Thymus (tissue), 11 donors: ENCODE data around the gene RHEB. TPM values are rescaled to one million over a fixed set of nuclear protein-coding genes. Genes with fewer than 3 reads are reported as not detected.

Experiments
- DNase-seq, 9 donors: peaks; one replicate each; pipeline ENCODE4 v3.0.0-alpha.2; 2013; ENCODE audit warnings: low spot score in 9 of 9, low read depth in 6 of 9, missing footprints in 1 of 9
- H3K27ac ChIP-seq, 2 donors: one replicate each; pipeline ENCODE4 v1.5.1; 2013; ENCODE audit warnings: control low read depth in 1 of 2, low read depth in 1 of 2, low read length in 1 of 2, mild to moderate bottlenecking in 1 of 2, moderate library complexity in 1 of 2
- H3K27me3 ChIP-seq, 2 donors: one replicate each; pipeline ENCODE4 v1.5.1; 2013; ENCODE audit warnings: low read length in 1 of 2; ENCODE audit not compliant: control insufficient read depth in 2 of 2, insufficient read depth in 1 of 2
- H3K36me3 ChIP-seq, 2 donors: one replicate each; pipeline ENCODE4 v1.5.1; 2013; ENCODE audit warnings: low read length in 1 of 2, mild to moderate bottlenecking in 1 of 2, moderate library complexity in 1 of 2; ENCODE audit not compliant: control insufficient read depth in 2 of 2, insufficient read depth in 2 of 2
- H3K4me1 ChIP-seq, 2 donors: one replicate each; pipeline ENCODE4 v1.5.1; 2013; ENCODE audit warnings: low read length in 2 of 2; ENCODE audit not compliant: control insufficient read depth in 2 of 2, insufficient read depth in 2 of 2
- H3K4me3 ChIP-seq, 2 donors: one replicate each; pipeline ENCODE4 v1.5.1; 2013; ENCODE audit warnings: low read length in 2 of 2, control low read depth in 1 of 2, mild to moderate bottlenecking in 1 of 2
- H3K9me3 ChIP-seq, 2 donors: one replicate each; pipeline ENCODE4 v1.5.1; 2013; ENCODE audit warnings: low read length in 1 of 2, mild to moderate bottlenecking in 1 of 2; ENCODE audit not compliant: control insufficient read depth in 2 of 2, insufficient read depth in 1 of 2
- WGBS: extraction: QIAGEN DNeasy Blood & Tissue Kit; methylation state at CpG from one replicate; pipeline ENCODE4 v1.1.7; 2013; 5-methylcytosine and 5-hydroxymethylcytosine counted together
- polyA plus RNA-seq: library from polyadenylated mRNA; stranded (reverse); fragments of 200-250 nt; gene quantifications from one replicate; pipeline ENCODE4 v1.2.3, GENCODE V29; 2013
- total RNA-seq: library from RNA; stranded (reverse); fragments of 120-200 nt; gene quantifications from one replicate; pipeline ENCODE4 v1.2.4, GENCODE V29; 2013
- donor health status: healthy.

Gene RHEB
- total and polyA plus RNA-seq, 2 donors, result 90.8 to 115 TPM

GRCh38 chr7:151460474-151460855, 59.2 kb downstream of the RHEB start:
- peaks cover 7 to 25% of the 10 kb centered on the region in 2 donors for H3K9me3 ChIP-seq
- WGBS, result 89% methylated on average over 10 of the region's 10 CpGs
- no peak for DNase-seq
- H3K27me3 ChIP-seq, result peaks cover 0 to 19% of the 10 kb centered on the region in 2 donors
- peaks cover 0 to 12% of the 10 kb centered on the region in 2 donors for H3K4me1 ChIP-seq
- H3K27ac ChIP-seq, result no peak overlapping the region
- no peak overlapping the region for H3K4me3 ChIP-seq
- peaks cover 15 to 17% of the 10 kb centered on the region in 2 donors for H3K36me3 ChIP-seq

- no peak for DNase-seq
- WGBS, result 46% methylated on average over 25 of the region's 25 CpGs
- Histone ChIP-seq H3K36me3 (peaks cover 10 to 11% of the 10 kb centered on the region in 2 donors), H3K27ac (no peak overlapping the region), H3K9me3 (peaks cover 7 to 25% of the 10 kb centered on the region in 2 donors), H3K27me3 (peaks cover 0 to 19% of the 10 kb centered on the region in 2 donors), H3K4me1 (peaks cover 0 to 12% of the 10 kb centered on the region in 2 donors), H3K4me3 (no peak overlapping the region)
Observed at GRCh38 chr7:151459726-151460473, 59.8 kb downstream of the RHEB start.

GRCh38 chr7:151457534-151457933, 62.2 kb downstream of the RHEB start:
- Histone ChIP-seq H3K9me3 (peaks cover 4 to 11% of the 10 kb centered on the region in 2 donors), H3K4me1 (peaks cover 0 to 12% of the 10 kb centered on the region in 2 donors), H3K36me3 (no peaks in the 10 kb centered on the region), H3K27me3 (peaks cover 0 to 19% of the 10 kb centered on the region in 2 donors), H3K27ac (no peak overlapping the region), H3K4me3 (no peak overlapping the region)
- WGBS, result 98% methylated on average over 6 of the region's 6 CpGs
- no peak for DNase-seq

GRCh38 chr7:151456782-151457181, 62.9 kb downstream of the RHEB start:
- 84% methylated on average over 4 of the region's 4 CpGs for WGBS
- H3K9me3 ChIP-seq, result peaks cover 0 to 4% of the 10 kb centered on the region in 2 donors
- peaks cover 0 to 19% of the 10 kb centered on the region in 2 donors for H3K27me3 ChIP-seq
- H3K4me3 ChIP-seq, result no peak overlapping the region
- H3K27ac ChIP-seq, result no peak overlapping the region
- DNase-seq, result no peak
- peaks cover 0 to 12% of the 10 kb centered on the region in 2 donors for H3K4me1 ChIP-seq
- no peaks in the 10 kb centered on the region for H3K36me3 ChIP-seq

GRCh38 chr7:151456276-151456675, 63.4 kb downstream of the RHEB start:
- no peak overlapping the region for H3K27ac ChIP-seq
- H3K36me3 ChIP-seq, result no peaks in the 10 kb centered on the region
- H3K4me3 ChIP-seq, result no peak overlapping the region
- peaks cover 0 to 19% of the 10 kb centered on the region in 2 donors for H3K27me3 ChIP-seq
- no peak for DNase-seq
- H3K9me3 ChIP-seq, result no peaks in the 10 kb centered on the region
- 94% methylated on average over 5 of the region's 5 CpGs for WGBS
- peaks cover 0 to 12% of the 10 kb centered on the region in 2 donors for H3K4me1 ChIP-seq

- 93% methylated on average over 4 of the region's 4 CpGs for WGBS
- peaks cover 0 to 12% of the 10 kb centered on the region in 2 donors for H3K4me1 ChIP-seq
- H3K36me3 ChIP-seq, result no peaks in the 10 kb centered on the region
- no peak for DNase-seq
- H3K27me3 ChIP-seq, result peaks cover 0 to 20% of the 10 kb centered on the region in 2 donors
- H3K27ac ChIP-seq, result no peak overlapping the region
- no peak overlapping the region for H3K4me3 ChIP-seq
- H3K9me3 ChIP-seq, result no peaks in the 10 kb centered on the region
Observed at GRCh38 chr7:151455690-151456089, 64.0 kb downstream of the RHEB start.

- Histone ChIP-seq H3K9me3 (no peaks in the 10 kb centered on the region), H3K27ac (no peak overlapping the region), H3K36me3 (no peaks in the 10 kb centered on the region), H3K4me1 (peaks cover 0 to 10% of the 10 kb centered on the region in 2 donors), H3K4me3 (no peak overlapping the region), H3K27me3 (peaks cover 0 to 14% of the 10 kb centered on the region in 2 donors)
- DNase-seq, result no peak
- WGBS, result 94% methylated on average over 15 of the region's 15 CpGs
Observed at GRCh38 chr7:151454932-151455530, 64.7 kb downstream of the RHEB start.

- Histone ChIP-seq H3K9me3 (no peaks in the 10 kb centered on the region), H3K4me3 (no peak overlapping the region), H3K36me3 (no peaks in the 10 kb centered on the region), H3K4me1 (peaks cover 0 to 9% of the 10 kb centered on the region in 2 donors), H3K27ac (no peak overlapping the region), H3K27me3 (peaks cover 0 to 9% of the 10 kb centered on the region in 2 donors)
- WGBS, result 95% methylated on average over 14 of the region's 14 CpGs
- DNase-seq, result no peak
Observed at GRCh38 chr7:151454305-151454704, 65.4 kb downstream of the RHEB start.

- no peak for DNase-seq
- no peaks in the 10 kb centered on the region for H3K9me3 ChIP-seq
Observed at GRCh38 chr7:151453326-151453791, 66.3 kb downstream of the RHEB start.

More at GRCh38 chr7:151453326-151453791, 66.3 kb downstream of the RHEB start:
- peaks cover 0 to 11% of the 10 kb centered on the region in 2 donors for H3K4me1 ChIP-seq
- H3K36me3 ChIP-seq, result no peaks in the 10 kb centered on the region
- H3K4me3 ChIP-seq, result no peak overlapping the region
- no peak overlapping the region for H3K27ac ChIP-seq
- 90% methylated on average over 13 of the region's 13 CpGs for WGBS
- H3K27me3 ChIP-seq, result peaks cover 0 to 6% of the 10 kb centered on the region in 2 donors
